ENCODE results near the gene SFTPA1.
"Not testable (repeated sequence)": the region's sequence is repeated elsewhere in the genome, so short reads cannot be mapped to it uniquely, and the experiment has no call there.

SFTPA1 gene

DNA sequence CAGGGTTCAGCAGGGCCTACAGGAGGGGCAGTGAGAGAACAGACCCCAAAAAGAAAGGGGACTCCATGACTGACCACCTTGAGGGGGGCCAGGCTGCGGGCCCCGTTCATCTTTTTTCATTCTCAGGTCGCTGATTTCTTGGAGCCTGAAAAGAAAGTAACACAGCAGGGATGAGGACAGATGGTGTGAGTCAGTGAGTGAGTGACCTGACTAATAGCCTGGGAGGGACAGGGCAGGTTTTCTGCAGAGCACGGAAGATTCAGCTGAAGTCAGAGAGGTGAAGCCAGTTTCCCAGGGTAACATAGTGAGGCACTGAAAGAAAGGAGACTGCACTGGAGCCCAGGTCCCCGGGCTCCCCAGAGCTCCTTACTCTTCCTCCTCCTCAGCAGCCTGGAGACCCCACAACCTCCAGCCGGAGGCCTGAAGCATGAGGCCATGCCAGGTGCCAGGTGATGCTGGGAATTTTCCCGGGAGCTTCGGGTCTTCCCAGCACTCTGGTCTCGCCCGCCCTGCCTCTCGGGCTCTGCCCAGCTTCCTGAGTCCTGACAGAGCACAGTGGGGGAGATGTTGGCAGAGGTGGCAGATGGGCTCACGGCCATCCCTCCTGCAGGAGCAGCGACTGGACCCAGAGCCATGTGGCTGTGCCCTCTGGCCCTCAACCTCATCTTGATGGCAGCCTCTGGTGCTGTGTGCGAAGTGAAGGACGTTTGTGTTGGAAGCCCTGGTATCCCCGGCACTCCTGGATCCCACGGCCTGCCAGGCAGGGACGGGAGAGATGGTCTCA lies 646 bp downstream of the SFTPA1 start:
- DNase-seq (ENCODE audit: low spot score), result not testable (repeated sequence)

DNA sequence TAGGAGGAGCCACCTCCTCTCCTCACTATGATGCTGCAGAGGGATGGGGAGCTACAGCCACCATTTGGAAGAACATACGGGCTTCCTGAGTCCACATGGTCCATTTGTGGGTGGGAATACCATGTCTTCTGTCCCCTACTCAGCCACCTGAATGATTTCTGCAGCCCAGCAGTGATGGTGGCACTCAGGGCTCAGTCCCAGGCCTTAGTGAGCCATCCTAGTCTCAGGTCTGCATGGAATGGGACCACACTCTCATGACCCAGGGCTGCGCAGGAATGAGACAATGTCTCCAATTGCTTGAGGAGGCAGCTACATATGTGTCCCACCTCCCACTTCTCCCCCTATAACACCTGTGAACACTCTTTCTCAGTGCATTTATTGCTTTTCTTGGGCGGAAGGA lies 4.8 kb downstream of the SFTPA1 start:
- no peak for DNase-seq (ENCODE audit: low spot score)

DNA sequence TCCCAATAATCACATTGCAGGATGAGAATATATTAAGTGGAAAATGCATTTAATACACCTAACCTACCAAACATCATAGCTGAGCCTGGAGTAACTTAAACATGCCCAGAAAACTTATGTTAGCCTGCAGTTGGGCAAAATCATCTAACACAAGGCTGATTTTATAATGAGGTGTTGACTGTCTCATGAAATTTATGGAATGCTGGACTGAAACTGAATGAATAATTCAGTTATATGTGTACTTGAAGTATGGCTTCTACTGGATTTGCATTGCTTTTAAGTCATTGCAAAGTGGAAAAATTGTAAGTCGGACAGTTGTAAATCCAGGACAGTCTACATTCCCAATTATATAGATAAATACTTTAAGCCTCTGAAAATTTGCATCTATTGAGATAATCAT lies 5.4 kb downstream of the SFTPA1 start:
- no peak for DNase-seq (ENCODE audit: low spot score)

DNA sequence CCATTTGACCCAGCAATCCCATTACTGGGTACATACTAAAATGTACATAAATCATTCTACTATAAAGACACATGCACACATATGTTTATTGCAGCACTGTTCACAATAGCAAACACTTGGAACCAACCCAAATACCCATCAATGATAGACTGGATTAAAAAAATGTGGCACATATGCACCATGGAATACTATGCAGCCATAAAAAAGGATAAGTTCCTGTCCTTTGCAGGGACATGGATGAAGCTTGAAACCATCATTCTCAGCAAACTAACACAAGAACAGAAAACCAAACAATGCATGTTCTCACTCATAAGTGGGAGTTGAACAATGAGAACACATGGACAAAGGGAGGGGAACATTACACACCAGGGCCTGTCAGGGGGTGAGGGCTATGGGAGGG lies 12.9 kb downstream of the SFTPA1 start:
- DNase-seq (ENCODE audit: low spot score), result not testable (repeated sequence)

DNA sequence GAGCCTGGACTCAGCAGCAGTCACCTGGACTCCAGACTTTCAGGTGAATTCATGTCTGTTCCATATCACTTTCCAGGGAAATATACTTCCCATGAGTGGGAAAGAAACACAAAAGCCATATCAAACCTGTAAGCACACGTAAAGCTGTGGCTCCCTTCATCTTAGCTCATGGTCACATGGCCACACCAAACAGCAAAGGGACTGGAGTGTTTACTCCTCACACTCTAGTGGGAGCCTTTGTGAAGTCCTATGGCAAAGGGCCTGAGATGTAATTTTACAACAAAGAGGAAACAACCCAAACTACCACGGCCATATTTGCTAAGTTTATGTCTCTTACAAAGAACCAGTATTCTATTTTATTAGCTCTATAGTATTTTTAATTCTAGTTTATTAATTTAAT lies 16.3 kb downstream of the SFTPA1 start:
- DNase-seq (ENCODE audit: low spot score), result no peak

DNA sequence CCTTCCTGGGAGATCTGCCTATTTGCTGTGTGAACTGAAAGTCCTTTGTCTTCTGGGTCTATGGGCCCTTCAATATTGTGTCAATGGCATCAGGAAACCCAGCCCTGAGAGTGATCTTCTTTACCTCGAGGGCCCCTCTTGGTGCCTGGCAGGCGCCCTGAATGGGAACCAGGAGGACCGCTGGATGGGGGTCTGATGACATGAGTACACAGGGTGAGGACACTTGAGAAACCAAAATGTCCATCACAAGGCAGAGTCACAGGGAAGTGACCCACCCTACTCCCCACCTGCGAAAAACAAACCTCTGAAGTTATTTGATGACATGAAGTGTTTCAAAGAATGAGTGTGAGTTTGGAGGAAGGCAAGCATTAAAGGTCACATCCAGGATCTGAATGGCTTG lies 17.3 kb downstream of the SFTPA1 start:
- DNase-seq (ENCODE audit: low spot score), result no peak

DNA sequence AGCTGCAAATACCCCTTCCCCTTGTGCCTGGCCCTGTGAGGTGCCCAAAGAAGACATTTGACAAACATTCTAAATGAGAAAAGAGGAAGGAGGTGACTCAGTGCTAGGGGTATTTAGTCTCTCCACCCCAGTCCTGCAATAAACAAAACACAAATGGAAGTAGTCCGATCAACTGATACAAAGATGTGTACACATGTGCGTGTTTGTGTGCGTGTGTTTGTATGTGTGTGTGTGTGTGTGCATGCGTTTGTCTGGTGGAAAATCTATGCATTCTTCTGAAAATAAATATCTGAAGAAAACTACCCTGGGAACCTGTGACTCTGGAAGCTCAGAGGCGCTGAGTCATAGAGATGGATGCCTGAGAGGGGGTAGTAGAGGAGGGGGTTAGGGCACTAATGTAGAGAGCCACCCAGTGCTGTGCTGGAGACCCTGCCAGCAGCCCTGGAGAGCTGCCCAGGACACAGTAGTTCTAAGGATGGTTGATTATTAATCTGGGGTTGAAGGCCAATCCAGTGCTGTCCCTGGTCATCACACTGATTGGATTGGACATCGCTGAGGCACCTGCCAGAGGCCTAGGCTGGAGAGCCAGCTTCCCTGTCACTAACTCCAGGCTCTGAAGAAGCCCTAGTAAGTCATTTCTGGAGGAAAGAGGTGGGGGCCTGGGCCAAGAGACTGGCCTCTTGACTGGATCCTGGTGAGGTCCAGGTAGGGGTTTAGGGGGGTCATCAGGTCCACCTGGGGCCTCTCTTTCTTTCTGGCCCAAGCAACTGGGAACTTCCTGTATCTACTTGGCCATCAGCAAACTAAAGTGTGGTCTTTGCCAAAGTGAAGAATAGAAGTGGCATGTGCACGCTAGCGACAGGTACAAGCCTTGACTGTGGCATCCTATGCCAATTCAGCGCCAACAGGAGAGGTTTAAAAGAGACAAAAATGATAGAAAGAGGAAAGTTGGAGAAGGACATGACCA lies 18.5 kb downstream of the SFTPA1 start:
- no peak for DNase-seq (ENCODE audit: low spot score)

DNA sequence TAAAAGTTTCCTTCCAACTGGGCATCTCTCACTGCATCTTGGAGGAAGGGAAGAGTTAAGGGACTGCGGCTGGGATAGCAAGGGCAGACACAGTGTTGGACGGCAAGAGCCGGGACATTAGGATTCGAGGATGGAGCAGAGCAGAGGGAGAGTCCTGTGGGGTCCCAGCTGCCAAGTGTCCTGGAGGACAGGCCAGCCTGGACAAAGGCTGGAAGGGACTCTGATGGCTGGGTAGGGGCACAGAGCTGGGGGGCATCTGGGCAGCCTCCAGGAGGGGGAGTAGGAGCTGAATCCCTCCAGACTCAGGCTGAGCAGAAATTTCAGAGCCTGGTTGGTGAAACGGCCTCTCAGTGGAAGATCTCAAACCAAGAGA lies 19.2 kb downstream of the SFTPA1 start:
- DNase-seq (ENCODE audit: low spot score), result no peak

DNA sequence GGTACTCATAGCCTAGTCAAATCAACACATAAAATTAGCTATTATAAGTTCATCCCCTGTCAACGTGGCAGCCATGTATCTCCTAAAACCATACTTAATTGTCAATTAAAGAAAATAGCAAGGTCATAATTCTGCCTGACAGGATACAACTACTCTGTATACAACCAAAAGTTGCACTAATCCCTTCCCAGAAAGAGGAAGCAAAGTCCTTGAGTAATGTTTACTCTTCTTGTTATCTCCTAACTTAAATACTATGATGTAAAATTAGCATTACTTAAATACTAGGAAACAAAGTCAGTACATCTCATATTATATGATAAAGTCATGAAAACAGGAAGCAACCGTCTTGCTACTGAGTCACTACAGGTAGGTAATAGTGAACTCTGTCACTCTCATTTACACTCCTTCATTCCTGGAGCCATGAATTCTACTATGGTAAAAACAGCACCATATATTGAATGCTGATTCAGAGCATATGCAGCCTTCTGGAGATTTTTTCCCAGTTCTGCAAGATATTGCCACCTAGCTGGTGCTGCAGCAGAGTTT lies 26.0 kb downstream of the SFTPA1 start:
- DNase-seq (ENCODE audit: low spot score), result not testable (repeated sequence)

DNA sequence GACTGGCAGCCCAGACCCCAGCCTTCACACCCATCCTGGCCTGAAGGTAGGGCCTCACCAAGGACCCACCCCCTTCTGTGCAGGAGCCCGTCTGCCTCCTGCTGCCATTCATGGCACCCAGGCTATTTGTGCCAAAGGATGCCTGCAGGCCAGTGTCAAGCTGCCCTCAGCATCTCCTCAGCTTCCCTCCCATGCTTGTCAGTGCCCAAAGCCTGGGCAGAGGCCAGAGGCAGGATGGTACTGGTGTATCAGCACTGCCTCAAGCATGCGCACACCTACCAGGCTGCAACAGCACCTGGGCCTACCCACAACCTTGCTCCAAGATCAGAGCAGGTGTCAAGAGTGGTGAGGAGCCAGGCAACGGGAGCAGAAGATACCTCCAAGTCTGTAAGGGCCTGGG lies 27.6 kb downstream of the SFTPA1 start:
- no peak for DNase-seq (ENCODE audit: low spot score)

DNA sequence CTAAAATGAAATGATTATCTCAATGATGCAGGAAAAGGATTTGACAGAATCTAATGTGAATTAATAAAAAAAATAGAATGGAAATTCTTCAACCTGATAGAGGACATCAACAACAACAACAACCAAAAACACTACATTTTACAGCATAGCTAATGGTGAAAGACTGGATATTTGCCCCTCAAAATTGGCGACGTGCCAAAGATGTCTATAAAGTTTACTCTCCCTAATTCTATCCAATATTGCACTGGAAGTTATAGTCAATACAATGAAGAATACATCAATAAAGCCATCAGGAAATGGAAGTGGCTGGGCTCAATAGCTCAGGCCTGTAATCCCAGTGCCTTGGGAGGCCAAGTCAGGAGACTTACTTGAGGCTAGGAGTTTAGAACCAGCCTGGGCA lies 42.0 kb downstream of the SFTPA1 start:
- not testable (repeated sequence) for DNase-seq (ENCODE audit: low spot score)

DNA sequence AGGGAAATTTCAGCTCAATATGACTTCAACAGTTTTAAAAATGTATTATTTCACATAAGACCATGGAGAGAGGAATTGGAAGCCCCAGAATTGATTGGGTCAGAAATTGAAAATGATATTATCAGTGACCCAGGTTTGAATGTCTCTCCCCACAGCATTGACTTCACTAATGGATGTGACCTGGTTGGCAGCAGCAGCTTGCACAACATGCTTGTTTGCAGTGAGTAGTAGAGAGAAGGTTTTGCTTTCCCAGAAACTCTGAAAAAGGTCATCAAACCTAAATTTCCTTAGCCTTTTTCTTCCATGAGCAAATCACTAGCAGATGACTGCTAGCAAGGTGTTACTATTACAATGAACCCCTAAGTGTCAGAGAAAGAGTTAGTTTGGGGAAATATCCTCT lies 52.5 kb downstream of the SFTPA1 start:
- DNase-seq (ENCODE audit: low spot score), result not testable (repeated sequence)

DNA sequence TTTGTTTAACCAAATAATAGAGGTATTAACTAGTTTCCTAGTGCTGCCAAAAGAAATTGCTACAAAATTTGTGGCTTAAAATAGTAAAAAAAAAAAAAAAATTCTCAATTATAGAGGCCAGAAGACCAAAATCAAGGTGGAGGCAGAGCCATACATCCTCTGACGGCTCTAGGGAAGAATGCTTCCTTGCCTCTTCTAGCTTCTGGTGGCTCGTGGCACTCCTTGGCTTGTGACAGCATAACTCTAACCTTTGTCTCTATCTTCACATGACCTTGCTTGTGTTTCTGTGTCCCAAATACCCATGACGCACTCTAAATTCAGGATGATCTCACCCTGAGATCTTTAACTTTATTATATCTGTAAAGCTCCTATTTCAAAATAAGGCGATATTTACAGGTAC lies 53.9 kb downstream of the SFTPA1 start:
- not testable (repeated sequence) for DNase-seq (ENCODE audit: low spot score)

Measured in D341Med (cell line).